Subcutaneous adipose tissue (tissue), 4 donors: Measurements from ENCODE around the gene TKT. TPM values are rescaled to one million over a fixed set of nuclear protein-coding genes. Genes with fewer than 3 reads are reported as not detected.

Source experiments
- total RNA-seq, 4 donors: library from RNA; depleted of rRNA; stranded (reverse); fragments of >200 nt; gene quantifications; one replicate each; pipeline ENCODE4 v1.1.0, GENCODE V29; 2016
- TF ChIP-seq, protein P1 (sequence below): fragments of 450-650 bp; IDR thresholded peaks from one replicate; pipeline ENCODE4 v1.5.1; 2016; ENCODE audit warnings: low read depth, mild to moderate bottlenecking, control low read depth, antibody characterized with exemption, moderate library complexity

The TKT gene
- total RNA-seq, 4 donors from 2014 or later, result 146 to 529 (median 287) TPM

DNA sequence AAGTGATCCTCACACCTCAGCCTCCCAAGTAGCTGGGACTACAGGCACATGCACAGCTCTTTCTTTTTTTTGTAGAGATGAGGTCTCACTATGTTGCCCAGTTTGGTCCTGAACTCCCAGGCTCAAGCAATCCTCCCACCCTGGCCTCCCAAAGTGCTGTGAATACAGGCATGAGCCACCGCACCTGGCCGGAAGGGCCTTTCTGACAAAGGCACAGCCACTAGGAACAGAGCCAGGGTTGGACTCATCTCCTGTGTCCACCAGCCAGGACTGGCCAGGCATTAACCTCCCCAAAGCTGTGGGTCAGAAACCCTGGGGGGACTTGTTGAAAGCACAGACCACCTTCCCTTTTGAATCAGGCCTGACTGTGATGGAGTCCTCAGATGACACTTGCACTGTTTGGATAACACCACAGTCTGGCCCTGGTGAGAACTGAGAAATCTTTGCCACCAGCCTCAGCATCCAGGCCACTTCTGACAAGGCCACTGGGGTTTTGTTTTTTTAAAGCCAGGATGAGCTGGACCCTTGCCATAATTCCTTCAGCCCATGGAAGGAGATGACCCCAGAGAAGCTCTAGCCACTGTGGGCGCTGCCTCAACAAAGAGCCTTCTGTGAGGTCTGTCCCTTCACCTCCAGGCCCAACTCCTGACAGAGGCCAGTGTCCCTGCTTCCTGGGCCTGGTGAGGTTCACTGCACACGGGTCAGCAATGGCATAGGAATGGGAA, 4.8 kb downstream of the TKT start:
- TF ChIP-seq, protein P1, sequence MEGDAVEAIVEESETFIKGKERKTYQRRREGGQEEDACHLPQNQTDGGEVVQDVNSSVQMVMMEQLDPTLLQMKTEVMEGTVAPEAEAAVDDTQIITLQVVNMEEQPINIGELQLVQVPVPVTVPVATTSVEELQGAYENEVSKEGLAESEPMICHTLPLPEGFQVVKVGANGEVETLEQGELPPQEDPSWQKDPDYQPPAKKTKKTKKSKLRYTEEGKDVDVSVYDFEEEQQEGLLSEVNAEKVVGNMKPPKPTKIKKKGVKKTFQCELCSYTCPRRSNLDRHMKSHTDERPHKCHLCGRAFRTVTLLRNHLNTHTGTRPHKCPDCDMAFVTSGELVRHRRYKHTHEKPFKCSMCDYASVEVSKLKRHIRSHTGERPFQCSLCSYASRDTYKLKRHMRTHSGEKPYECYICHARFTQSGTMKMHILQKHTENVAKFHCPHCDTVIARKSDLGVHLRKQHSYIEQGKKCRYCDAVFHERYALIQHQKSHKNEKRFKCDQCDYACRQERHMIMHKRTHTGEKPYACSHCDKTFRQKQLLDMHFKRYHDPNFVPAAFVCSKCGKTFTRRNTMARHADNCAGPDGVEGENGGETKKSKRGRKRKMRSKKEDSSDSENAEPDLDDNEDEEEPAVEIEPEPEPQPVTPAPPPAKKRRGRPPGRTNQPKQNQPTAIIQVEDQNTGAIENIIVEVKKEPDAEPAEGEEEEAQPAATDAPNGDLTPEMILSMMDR, result no peak

DNA sequence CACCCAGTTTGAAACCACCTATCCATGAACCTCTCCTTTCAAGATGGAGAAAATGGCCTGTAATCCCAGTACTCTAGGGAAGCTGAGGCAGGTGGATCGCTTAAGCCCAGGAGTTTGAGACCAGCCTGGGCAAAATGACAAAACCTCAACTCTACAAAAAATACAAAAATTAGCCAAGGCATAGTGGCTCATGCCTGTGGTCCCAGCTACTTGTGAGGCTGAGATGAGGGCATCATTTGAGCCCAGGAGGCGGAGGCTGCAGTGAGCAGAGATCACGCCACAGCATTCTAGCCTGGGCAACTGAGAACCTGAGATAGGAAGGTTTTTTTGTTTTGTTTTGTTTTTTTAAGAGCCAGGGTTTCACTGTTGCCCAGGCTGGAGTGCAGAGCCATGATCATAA, 5.4 kb downstream of the TKT start:
- TF ChIP-seq, protein P1, result no peak

DNA sequence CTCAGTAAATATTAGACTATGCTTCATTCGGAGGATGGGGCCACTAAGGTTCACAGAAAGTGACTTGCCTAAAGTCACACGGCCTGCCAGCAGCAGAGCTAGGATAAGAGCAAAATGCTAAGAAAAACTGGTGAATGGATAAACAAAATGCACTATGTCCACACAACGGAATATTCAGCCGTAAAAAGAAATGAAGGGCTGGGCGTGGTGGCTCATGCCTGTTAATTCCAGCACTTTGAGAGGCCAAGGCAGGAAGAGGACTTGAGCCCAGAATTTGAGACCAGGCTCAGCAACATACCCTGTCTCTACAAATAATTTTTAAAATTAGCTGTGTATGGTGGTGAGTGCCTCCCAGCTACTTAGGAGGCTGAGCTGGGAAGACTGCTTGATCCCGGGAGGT, 7.7 kb downstream of the TKT start:
- TF ChIP-seq, protein P1, result no peak

DNA sequence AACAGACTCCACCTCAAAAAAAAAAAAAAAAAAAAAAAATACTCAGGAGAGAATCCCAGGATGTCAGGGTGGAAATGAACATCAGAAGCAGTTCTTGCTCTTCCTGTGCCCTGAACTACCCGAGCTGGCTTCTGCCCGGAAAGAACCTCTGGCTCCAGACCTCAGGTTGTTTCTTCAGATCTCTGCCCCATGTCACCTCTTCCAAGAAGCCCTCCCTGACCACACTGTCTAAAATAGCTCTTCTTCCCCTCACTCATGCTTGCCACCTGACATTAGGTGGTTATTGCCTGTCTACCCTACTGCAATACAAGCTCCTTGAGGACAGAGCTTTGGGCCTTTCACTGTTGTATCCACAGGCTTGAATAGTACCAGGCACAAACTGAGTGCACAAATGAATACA, 8.2 kb downstream of the TKT start:
- TF ChIP-seq, protein P1, result no peak

DNA sequence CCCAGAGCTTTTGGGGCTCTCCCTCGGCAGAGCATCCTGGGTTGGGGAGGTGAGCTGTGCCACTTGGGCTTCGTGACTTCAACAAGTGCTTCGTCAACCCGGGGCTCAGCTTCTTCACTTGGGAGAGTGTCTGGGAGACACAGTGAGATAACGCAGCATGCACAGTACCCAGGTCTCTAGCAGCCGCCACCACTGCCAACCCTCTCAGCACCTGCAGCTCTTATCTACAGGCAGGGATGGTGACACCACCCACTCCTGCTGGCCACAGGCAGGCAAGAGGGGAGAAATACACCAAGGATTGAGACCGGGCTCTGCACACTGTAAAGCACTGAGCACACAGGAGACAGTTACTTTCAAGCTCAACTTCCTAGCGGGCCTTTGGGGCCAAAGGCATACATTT, 11.6 kb downstream of the TKT start:
- TF ChIP-seq, protein P1, result no peak

DNA sequence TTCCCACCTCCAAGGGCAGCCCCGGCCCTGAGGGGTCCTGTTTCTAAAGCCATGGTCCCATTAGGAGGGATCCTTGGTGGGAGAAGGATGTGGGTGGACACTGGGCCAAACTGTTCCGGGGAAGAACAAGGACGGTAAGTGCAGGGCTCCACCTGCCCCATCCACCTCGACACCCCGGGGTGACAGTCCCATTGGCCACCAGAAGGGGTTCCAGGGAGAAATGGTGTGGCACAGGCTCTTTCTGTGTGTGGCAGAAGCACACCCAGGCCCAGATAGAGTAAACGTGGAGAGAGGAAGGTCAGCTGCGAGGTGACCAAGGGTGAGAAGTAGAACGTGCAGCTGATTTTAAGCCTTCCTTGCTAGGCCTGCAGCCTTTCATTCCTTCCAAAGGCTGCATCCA, 12.0 kb downstream of the TKT start:
- TF ChIP-seq, protein P1, result no peak

DNA sequence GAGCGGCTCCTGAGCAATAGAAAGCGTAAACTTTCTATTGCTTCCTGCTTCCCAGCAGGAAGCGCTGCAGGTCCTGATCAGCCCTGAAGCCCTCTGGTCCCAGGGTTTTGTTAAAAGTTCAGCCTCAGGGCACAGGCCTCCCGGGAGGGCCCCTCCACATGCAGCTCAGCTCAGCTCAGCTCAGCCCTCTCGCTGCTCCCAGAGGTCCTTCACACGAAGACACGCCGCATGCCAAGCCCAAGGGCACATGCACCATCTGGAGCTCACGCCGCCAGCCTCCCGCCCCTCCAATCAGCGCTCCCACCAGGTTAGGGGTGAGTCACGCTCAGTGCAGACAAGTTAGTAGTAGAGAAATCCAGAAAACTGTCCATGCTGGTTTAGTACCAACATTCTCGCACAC, 12.7 kb downstream of the TKT start:
- TF ChIP-seq, protein P1, result no peak
